GM12892 (cell line): ENCODE measurements around the gene ZDHHC11B.

Experiments
- DNase-seq: peaks from one replicate; pipeline ENCODE4 v3.0.0; 2011; ENCODE audit not compliant: insufficient read length
- FAIRE-seq: peaks from 2 replicates; lab custom pipeline; 2011; peaks lifted over from hg19 to GRCh38; lab: Jason Lieb, UNC
- POLR2A ChIP-seq: IDR thresholded peaks from 2 replicates; pipeline ENCODE4 v1.6.1; 2011; ENCODE audit warnings: low read depth, low read length, control low read depth
- POLR2AphosphoS5 ChIP-seq: IDR thresholded peaks from 2 replicates; pipeline ENCODE4 v1.6.1; 2011; ENCODE audit warnings: low read depth, low read length, control low read depth
- TAF1 ChIP-seq: IDR thresholded peaks from 2 replicates; pipeline ENCODE4 v1.6.1; 2011; ENCODE audit warnings: low read depth, mild to moderate bottlenecking, control low read depth, low read length, borderline replicate concordance

Gene ZDHHC11B

DNA sequence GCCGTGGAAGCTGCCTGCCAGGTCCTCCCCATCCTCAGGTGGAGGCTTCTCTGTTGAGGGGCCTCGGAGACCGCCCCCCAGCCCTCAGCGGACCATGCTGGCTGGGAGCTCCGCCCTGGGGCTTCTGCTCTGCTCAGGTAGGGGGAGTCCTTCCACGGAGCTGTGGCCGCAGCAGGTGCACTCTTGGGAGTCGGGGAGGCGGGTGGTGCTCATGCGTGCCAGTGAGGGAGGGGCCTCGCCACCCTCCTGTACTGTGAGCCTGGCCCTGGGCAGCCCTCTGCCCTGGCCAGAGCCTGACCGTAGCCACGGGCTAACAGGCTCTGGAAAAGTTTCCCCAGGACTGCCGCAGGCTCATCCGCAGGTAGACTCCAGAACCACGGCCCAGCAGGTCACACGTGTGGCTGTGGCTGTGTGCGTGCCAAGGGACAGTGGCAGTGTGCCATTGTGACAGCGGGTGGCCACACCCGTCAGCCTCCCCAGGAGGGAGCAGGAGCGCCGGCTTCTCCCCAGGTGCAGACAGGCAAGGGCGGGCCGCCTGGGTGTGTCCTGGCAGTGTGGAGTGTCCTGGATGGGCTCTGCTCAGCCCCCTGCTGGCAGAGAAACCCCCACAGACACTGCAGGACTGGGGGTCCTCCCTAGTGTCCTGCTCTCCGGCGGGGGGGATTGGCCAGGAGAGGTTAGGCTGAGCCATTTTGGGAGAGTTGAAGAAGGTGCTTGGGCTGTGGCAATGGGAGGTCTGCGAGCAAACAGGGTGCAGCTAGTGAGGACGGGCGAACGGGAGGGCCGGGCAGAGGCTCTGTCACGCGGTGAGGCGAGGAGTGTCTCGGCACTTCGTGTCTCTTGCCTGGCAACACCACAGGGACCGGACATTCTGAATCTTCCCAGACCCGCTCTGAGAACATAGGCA, 120.8 kb downstream of the ZDHHC11B start:
- FAIRE-seq (no peak), DNase-seq (no peak)
- no peak for TF ChIP-seq POLR2A
- no peak for TF ChIP-seq TAF1
- no peak for TF ChIP-seq POLR2AphosphoS5

DNA sequence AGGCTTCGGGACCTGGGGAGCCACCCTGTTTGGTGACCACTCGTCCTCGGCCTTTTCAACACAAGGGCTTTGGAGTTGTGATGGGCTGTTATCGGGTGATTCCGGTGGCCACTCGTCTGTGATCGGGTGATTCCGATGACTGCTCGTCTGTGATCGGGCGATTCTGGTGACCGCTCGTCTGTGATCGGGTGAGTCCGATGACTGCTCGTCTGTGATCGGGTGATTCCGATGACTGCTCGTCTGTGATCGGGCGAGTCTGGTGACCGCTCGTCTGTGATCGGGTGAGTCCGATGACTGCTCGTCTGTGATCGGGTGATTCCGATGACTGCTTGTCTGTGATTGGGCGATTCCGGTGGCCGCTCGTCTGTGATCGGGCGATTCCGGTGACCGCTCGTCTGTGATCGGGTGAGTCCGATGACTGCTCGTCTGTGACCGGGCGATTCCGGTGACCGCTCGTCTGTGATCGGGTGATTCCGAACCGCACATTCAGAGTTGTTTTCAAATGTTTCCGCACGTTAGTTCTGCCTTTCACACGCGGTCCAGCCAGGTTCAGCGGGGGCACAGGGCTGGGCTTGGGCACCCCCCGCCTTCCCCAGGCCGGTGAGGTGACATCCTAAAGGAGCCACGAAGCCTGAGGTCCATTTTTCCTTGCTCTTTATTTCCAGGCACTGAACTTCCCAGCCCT, 121.6 kb downstream of the ZDHHC11B start:
- TF ChIP-seq POLR2AphosphoS5 (no peak), POLR2A (no peak), TAF1 (no peak)
- FAIRE-seq (no peak), DNase-seq (no peak)

GRCh38 chr5:661891-662750, 122.4 kb downstream of the ZDHHC11B start:
- no peak for TF ChIP-seq POLR2AphosphoS5
- DNase-seq = no peak
- FAIRE-seq = no peak

- TF ChIP-seq TAF1 (no peak), POLR2AphosphoS5 (no peak), POLR2A (no peak)
- FAIRE-seq (no peak), DNase-seq (no peak)
These were observed 124.0 kb downstream of the ZDHHC11B start for GRCh38 chr5:660491-661030.
